Forelimb muscle (tissue), 1 donor: ENCODE measurements around the gene SKIC3. TPM values are rescaled to one million over a fixed set of nuclear protein-coding genes. Genes with fewer than 3 reads are reported as not detected.

Experiments used
- DNase-seq: peaks from one replicate; pipeline ENCODE4 v3.0.0-alpha.2; 2013; ENCODE audit warnings: low read depth
- polyA plus RNA-seq: library from polyadenylated mRNA; unstranded; fragments of 120-200 nt; gene quantifications from one replicate; pipeline ENCODE4 v1.2.1, GENCODE V29; 2013; ENCODE audit not compliant: insufficient read length

SKIC3 gene
- polyA plus RNA-seq, 1 donor = 59.3 TPM

DNA sequence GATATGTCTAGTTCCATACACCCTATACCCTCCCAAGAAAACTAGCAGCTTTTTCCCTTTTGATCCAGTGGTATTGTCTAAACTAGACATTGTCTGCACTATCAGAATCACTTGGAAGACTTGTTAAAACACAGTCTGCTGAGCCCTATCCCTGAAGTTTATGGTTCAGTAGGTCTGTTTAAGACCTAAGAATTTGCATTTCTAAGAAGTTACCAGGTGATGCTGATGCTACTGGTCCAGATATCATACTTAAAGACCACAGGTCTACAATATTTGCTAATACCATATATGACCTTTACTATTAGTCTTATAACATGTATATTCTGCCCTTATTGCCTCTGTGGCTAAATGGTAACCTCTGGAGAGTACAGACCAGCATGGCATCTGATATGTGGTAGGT lies 23.3 kb downstream of the SKIC3 start:
- DNase-seq = no peak

DNA sequence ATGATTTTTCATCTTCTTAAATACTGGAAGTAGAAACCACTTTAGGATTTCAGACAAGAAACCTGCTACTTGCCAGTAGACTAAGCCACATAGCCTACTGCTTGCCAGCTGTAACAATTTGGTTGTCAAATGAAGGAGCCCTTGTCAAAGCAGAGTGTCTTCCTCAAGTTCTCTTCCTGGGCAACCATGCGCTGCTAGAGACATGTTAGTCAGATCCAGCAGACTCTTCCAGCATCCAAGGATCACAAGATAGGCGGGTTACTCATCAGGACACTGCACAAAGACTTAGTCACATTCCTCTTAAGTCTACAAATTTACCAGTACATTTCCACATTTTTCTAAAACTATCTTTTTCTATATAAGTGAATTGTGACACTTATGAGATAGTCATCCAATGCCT lies 24.4 kb downstream of the SKIC3 start:
- no peak for DNase-seq

- no peak for DNase-seq
Observed at GRCh38 chr5:95528565-95528964, 26.2 kb downstream of the SKIC3 start.

- DNase-seq = no peak
Observed at GRCh38 chr5:95526871-95527270, 27.9 kb downstream of the SKIC3 start.

GRCh38 chr5:95524423-95524822 lies 30.4 kb downstream of the SKIC3 start:
- no peak for DNase-seq

DNA sequence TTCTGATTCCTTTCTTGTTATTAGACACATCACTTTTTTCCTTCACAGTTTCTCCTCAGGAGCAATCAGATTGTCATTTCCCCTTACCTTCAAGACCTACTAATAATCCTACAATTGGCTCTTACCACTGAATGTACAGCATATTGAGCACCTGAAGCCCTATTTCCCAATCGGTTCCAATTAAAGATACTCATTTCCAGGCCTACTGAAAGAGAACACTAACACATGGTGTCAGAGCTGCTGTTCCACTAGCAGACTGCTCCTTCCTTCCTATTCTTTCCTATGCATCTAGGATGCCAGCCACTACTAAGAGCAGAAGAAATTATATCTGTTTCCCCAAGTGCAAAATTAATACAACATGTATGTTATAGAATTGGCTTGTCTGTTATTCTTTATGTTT lies 34.6 kb downstream of the SKIC3 start:
- no peak for DNase-seq

DNA sequence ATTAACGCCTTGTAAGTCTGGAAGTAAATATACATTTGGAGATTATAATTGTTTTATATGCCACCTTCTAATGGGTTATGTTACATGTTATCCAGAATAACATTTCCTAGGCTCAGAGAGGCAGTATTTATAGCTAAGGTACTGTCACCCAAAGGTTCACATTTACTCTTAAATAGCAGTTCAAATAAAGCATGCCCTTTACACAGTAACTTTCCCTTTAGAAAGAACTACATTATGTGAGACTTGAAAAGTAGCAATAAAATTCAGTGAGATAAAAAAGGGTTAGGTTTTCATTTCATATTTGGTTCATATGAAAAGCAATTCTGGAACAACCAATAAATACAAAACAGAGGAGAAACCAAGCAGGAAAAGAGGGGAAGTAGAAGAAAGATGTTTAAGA lies 35.1 kb downstream of the SKIC3 start:
- no peak for DNase-seq

DNA sequence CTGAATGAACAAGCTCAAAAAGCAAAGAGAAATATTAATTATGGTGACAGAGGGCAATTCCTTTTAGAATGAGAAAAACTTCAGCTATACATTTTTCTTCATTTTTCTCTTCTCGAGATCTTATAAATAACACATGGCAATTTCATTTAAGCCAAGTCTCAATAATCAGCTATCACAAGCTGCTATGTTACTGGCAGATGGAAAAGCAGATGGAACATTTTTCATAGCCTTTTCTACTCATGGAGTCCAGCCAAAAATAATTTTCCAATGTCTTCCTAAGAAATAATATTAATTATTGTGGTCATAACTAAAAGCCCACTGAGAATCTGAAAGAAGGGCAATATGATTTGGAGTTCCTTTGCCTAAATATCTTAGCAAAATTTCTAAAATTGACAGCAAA lies 35.6 kb downstream of the SKIC3 start:
- no peak for DNase-seq

DNA sequence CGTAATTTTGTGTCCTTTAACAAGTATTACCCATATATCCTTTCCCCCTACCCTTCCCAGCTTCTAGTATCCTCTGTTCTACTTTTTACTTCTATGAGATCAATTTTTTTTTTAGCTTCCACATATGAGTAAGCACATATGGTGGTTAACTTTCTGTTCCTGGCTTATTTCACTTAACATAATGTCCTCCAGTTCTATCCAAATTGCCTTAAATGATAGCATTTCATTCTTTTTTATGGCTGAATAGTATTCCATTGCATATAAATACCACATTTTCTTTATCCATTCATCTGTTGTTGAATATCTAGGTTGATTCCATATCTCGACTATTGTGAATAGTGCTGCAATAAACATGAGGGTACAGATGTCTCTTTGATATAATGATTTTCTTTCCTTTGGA lies 36.4 kb downstream of the SKIC3 start:
- DNase-seq = no peak

GRCh38 chr5:95511606-95512005 lies 43.2 kb downstream of the SKIC3 start:
- no peak for DNase-seq

DNA sequence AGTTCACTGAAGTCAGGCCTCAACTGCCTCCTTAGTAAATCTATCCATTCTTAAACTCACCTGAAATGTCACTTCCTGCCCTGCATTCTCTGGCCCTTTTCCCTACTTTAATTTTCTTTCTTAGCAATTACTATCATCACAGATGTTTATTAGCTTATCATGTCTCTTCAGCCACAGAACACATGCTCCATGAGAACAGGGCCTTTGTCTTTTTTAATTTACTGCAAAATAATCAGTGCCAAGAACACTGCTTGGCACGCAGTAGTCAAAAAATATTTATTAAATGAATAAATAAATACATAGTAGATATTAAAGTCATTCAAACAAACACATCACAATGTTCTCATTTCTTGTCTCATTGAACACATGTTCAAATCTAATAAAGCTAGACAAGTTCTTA lies 46.2 kb downstream of the SKIC3 start:
- DNase-seq = no peak

Other genes starting within 250 kb of the SKIC3 start
- 3.8 TPM for gene FAM81B, start 163.6 kb downstream of the SKIC3 start, polyA plus RNA-seq
- 7.1 TPM for gene ARSK, start 124 bp upstream of the SKIC3 start, polyA plus RNA-seq
- gene GPR150, start 65.1 kb upstream of the SKIC3 start, polyA plus RNA-seq = not detected
- 2.7 TPM for gene RFESD, start 91.8 kb upstream of the SKIC3 start, polyA plus RNA-seq
- gene SPATA9, start 128.0 kb upstream of the SKIC3 start, polyA plus RNA-seq = 1.4 TPM
- 97.2 TPM for gene RHOBTB3, start 176.4 kb upstream of the SKIC3 start, polyA plus RNA-seq